Limb (tissue), 2 donors: ENCODE data around the gene PLA2G4A.

Experiments
- DNase-seq, 2 donors: peaks; one replicate each; pipeline ENCODE4 v3.0.0-alpha.2; 2016; ENCODE audit errors: extremely low spot score in 2 of 2

PLA2G4A gene

DNA sequence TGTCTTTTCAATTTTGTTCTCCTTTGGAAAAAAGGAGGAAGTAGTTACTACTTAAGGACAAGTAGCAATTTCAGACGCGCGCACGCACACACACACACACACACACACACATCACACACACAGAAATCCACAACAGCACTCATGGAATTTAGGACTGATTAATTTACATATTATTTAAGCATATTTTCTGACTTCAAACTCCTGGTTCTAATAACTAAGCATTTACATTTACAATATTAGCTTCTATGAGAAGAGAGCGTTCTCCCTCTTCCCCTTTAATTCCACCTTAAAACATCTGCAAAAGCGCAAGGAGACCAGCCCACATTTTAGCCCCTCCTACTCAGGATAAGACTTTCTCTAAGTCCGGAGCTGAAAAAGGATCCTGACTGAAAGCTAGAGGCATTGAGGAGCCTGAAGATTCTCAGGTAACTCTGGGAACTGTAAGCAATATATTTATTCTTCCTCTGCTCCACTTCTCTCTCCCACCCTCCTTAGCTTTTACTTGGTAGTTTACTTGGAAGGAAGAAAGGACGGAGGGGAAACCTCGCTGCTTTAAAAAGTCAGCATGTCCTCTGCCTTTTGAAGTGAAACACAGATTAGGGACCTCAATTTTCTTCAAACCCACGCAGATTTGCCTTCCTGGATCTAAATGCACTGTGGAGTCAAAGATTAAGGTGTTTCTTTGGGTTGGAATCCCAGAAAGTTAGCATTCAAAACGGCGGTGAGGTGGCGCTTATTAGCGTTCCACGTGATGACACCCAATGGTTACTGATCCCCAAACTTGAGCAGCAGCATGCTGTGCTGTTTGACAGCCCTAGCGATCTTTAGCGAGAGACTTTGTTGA, at the start of gene PLA2G4A:
Gene PLA2G4A, plus strand, starts transcription at position 339 of the 844 bp plus-strand sequence. CDS start 25,406 bp downstream, outside the sequence.
- DNase-seq, result peak; percentile 45 to 78

DNA sequence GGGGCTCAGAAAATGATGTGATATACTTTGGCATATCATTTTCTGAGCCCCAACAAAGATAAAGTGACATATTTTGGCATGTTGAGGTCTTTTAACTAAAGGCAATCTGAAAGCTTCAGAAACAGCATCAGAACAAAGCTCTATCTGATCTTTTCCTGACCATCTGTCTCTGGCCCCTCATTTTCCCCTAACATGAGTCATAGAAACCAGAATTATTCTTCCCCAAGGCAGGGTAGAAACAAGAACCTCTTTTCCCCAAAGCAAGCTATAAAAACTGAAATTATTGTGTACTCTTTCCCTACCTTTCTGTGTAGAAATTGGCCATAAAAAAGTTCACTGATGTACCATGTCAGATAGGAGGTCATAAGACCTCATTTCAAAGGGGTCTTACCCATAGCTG, 48.7 kb upstream of the PLA2G4A start:
- DNase-seq, result no peak

DNA sequence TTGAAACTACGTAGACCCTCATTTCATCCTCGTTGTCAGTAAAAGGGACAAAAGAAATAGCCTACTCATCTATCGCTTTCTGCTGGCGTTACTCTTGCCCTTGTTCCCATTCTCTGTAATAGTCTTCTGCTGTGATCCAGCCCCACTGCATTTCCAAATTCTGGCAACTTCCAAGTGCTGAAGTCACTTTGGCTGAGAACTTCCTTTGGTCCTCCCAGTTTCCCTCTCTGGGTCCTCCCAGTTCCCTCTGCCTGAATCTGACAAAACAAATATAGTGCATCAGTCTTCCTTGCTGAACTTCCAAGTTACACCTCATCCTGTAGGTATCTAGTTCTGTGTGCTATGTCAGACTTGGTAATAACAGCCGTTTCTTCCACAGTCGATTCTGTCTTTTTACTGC, 47.0 kb upstream of the PLA2G4A start:
- no peak for DNase-seq

DNA sequence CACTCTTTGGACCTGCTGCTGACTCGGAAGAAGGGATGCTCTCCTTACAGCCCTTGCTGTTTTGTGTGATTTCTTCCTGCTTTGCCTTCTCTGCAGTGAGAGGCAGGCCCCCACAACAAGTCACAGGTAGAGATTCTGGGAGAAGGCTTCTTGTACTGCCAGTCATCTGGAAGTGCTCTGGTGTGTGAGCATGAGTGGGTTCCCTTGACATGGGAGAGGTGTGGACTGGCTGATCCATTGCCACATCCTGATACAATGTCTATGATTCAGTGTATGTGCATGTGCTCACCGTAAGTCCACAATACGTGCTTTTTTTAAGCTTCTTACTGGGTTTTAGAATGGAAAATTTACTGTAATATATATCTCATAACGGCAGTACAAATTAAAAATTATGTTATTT, 46.0 kb upstream of the PLA2G4A start:
- DNase-seq, result no peak

DNA sequence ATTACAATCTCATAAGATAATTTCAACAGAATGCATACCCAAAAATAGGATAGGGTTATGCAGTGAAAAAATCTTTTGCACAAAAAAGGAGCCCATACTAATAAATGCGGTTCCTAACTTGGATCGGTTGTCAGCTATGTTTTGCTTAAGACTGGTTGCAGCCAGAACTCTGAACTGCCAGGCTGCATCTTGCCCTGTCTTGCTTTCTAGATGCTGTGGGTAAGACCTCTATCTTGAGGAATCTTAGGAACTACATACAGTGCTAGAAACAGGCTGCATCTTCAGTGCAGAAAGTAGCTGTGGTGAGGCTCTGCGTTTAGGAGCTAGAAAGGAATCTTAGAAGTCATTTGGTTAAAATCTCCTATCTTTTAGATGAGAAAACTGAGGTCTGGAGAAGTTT, 45.6 kb upstream of the PLA2G4A start:
- DNase-seq, result no peak

DNA sequence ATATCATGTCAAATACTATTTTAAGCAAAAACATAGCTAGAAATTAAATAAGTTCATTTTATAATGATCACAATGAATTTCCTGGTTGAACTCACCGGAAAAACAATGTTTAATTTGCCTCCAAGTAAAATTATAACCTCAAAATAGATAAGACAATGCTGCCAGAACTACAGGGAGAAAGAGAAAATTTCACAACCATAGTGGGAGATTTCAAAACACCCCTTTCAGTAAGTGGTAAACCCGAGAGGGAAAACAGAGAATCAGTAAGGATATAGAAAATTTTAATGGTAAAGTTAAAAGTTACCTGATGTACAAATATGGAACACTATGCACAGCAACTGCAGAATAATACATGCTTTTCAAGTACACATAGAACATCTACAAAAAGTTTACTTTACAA, 43.2 kb upstream of the PLA2G4A start:
- no peak for DNase-seq

DNA sequence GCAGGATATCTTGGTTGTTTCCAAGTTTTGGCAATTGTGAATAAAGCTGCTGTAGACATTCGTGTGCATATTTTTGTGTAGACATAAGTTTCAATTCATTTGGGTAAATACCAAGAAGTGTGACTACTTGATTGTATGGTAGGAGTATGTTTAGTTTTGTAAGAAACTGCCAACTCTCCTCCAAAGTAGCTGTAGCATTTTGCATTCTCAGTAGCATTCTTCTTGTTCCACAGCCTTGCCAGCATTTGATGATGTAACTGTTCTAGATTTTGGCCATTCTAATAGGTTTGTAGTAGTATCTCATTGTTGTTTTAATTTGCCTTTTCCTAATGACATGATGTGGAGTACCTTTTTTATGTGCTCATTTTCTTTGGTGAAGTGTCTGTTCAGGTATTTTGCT, 38.6 kb upstream of the PLA2G4A start:
- DNase-seq, result no peak

DNA sequence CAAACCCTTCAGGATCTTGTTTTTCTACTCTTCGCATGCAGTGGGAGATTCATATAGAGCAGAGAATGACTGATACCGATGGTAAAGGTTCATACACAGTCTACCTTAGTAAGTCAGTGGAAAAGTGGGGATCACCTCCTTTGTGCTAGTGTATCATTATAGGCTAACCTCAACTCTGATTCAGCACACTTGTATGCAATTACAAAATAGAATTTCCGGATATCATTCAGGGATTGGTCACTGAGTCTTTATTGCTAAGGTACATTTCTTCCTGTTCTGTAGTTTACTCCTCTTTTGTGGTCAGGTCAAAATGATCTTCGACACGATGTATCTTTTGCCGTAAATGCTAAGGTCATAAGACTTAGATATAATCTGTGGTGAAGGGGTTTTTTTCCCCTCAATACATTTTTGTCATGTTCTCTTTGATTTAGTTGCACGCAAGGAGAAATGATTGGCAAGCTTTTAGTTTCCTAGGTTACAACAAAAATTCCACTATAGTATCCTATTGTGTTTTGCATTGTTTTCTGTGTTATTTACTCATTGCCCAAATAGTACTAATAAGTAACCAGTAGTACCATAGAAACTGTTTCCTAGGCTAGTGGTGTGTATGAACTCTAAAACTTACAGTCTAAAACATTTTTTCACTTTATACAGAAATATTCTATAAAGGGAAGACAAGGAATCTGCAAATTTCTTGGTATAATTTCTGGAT, 35.7 kb upstream of the PLA2G4A start:
- no peak for DNase-seq

DNA sequence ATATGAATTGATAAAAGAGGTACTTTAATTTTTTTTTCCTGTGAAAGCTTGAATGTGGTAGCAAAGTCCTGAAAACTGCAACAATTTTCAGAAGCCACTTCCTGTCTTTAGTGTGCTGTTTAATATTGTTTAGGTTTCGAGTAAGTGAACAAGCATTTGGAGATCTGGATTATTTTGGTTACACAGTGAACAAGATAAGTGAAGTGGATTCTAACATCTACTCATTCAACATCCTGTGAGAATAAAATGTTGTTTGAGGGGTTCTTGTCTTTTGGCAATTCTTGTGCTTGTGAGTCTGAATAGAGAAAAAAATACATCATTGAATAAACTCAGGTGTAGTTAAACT, 35.2 kb upstream of the PLA2G4A start:
- DNase-seq, result no peak

DNA sequence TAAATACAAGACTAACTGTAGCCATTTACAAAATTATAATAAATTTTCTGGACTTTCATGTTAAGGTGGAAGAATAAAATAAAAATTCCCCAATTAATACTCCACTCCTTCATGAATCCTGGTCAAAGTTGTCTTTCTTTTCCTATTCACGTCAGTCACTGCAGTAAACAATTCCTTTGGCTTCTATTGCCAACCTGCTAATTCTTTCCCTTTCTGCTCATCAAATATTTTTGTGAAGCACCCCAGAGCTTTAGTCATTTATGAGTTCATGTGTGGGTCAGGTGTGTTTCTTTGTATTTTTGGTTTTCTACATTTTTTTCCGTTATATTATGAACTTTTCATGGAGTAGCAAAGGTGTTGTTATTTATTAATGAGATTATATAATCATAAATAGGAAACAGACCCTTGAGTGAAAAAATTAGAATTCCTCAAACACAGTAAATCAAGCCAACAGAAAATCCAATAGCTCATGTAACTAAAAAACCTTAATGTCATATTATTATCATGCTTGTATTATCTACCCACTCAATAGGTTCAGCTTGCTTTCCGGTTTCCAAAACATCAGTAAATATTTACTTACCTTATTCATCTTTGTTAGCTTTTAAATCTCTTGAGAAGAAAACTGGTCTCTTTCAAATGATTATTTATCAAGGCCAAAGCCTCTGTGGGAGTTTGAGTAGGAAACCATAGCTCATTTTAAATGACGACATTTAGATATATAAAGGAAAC, 29.6 kb upstream of the PLA2G4A start:
- DNase-seq, result no peak

DNA sequence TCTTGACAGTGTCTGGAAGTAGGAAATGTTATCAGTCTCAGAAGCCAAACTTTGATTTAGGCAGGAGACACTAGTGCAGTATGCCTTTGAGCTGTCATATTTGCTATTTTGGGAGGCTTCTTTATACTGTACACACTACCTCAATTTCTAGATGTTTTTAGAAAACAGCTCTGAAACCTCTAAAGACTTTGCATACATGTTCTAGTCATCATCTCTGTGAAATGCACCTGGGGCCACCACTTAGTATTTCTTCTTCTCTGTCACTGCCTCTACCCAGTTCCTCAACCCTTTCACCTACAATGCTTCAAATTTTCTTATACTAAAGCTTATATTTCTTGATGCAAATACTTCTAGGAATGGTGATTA, 29.1 kb upstream of the PLA2G4A start:
- DNase-seq, result no peak

DNA sequence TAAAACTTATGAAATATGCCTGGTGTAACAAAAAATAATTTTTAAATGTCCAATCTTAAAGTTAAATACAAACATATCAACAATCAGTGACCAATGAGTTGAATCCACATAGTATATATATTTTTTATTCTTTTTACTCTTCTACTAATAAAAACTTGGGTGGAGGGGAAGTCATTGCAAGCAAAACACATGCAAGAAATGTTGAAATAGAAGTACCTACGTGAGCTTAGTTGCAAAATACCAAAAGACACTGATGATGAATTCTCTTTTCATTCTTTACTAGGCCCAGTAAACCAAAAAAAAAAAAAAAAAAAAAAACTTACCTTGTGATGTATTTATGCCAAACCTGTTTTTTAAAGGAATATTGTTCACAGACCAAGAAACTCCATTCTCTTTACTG, 26.4 kb upstream of the PLA2G4A start:
- DNase-seq, result no peak

DNA sequence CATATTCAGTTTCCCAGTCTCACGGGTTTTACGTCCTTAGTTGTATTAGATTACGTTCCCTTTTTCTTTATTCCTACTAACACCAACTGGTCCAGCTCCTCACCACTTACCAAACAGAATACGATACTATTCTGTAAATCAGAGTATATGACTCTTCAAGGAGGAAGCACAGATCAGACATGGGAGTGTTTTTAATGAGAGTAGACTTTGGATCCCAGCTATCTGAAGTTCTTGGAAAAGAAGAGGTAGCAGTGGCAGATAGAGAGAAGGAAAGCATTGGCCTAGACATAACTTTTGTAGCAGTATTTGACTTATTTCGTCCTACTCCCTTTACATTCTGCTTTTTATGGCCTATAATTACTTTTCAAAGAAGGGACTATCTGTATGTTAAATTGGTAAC, 24.1 kb upstream of the PLA2G4A start:
- no peak for DNase-seq

DNA sequence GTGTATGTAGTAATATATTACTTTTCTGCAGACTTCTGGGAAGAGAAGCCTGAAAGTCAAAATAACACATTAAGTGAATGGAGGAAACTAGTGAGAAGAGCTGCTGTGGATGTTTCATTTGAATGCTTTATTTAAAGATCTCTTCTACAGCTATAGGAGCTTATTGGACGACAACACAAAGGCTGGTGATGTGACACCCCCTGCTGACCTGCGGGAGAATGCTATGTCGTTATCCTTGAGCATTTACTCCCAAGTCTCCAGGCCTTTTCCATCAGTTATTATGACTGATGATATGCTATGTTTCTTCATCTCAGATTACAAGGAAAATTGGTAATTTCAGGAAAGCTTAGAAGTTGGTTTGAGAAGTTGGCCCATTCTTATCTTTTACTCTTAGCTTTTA, 22.3 kb upstream of the PLA2G4A start:
- no peak for DNase-seq

DNA sequence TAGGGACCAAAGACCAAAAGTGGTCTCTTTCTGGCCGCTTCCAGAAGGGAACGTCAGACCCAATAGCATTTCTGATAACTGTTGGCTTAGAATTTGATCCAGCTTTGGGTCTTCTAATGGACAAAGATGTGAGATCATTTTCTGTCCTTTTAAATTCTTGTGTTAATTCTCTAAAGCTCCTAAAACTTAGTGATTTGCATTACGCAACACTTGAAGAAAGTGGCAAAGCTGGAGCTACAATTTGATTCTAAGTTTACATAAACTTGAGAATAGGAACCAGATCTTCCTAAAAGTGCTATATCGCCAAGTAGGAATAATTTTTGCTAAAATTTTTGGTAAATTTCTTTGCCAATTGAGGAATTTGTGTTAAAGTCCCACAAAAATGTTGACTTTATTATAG, 21.6 kb upstream of the PLA2G4A start:
- DNase-seq, result no peak

DNA sequence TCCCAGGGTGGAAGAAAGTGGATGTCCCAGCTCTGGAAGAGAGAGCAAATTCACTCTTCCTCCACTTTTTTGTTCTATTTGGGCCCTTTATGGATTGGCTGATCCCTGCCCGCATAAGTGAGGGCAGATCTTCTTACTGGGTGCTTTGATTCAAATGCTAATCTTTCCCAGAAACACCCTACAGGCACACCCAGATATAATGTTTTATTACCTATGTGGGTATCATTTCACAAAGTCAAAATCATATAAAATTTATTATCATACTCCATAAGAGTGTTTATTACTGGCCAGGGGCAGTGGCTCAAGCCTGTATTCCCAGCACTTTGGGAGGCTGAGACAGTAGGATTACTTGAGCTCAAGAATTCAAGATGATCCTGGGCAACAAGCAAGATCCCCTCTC, 16.9 kb upstream of the PLA2G4A start:
- DNase-seq, result no peak

DNA sequence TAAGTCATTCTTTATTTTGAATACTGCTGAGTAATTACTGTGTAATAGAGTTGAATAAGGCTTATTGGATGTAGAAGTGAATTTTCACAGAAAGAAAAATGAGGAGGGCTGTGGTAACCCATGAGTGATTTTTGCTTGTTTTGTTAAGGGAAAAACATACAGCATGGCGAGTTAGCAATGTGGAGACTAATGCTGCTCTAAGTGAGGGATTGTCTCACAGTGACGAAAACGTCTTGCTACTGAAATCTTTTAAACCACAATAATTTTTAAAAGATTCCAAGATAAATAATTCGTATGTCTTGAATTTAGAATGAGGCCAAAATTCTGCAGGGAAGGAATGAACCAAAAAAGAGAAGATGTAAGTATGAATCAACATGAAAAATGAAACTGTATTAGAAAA, 16.2 kb upstream of the PLA2G4A start:
- no peak for DNase-seq

DNA sequence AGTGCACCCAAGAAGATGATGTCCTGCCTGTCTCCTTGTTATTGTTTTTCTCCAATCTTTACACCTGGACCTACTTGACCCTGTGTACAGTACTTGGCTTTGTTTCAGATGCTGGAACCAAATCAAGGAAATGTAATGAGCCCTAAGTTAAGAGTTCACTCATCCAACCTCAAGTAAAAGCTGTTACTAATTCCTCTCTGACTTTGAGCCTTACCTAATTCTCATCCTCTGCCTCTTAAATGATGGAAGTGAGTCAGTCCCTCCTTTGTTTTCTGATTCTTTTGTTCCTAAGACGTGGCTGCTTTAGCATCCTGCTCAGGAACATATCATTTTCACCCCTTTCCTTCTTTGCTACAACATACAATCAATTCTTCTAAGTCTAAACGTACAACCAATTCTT, 15.3 kb upstream of the PLA2G4A start:
- DNase-seq, result no peak

DNA sequence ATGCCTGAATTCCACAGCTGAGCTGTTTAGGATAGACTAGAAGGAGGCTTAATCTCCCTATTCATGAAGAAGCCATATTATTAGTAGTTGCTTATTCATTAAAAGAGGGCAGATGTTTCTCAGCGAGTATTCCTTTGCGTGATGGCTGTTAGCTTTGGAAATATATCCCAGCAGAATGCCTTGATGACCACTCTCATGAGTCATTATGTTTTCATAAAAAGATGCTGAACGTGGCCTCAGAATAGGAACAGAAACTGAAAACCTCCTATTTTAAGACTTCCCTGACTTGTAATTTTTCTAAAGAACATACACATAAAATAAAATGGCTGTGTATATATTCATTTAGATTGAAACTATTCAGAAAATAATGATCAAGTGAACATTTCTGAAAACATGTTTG, 9.6 kb upstream of the PLA2G4A start:
- no peak for DNase-seq

DNA sequence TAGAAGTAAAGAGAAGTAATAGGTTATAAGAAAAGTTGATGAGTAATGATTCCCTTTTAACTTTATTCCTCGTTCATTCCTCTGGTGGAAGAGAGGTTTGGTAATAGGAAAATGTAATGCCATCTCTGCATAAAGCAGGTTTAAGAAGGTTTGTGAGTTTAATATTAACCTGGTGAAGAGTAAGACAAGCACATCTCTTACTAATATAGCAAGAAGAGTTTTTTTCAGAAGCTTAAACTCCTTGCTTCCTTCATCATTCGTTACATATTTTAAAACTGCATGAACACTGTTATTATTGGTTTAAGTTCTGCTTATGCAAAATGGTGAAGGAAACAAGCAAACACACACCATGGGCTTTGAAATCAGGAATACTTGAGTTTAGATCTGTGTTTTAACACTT, 9.2 kb upstream of the PLA2G4A start:
- no peak for DNase-seq

DNA sequence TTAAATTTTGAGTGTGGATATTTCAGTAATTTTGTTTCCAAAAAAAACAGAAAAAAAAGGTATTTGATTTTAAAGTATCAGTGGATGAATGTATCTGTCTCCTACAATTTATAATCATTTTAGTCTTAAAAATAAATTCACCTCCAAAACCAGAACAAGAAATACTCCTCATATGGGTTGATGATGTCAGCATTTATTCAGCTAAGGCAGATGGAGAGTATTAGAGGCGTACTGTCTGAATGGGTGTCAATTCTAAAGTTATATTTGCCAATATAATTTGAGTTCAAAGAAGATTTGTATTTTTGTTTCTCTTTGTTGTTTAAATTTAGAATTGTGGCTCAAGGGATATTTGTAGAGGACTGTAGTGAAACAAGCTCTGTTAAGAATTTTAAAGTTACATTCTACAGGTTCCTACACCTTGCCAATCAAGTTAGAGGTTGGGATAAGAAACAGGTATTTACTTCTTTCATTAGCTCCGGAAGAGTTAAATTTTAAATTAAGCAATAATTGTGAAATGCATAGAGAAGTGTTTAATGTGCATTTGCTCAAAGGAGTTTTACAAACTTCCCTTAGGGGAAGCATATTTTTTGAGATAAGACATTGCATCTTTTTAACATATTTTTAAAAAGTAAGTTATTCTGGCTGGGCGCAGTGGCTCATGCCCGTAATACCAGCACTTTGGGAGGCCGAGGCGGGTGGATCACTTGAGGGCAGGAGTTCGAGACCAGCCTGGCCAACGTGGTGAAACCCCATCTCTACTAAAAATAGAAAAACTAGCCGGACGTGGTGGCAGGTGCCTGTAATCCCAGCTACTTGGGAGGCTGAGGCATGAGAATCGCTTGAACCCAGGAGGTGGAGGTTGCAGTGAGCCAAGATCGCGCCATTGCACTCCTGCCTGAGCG, 1.2 kb downstream of the PLA2G4A start:
- DNase-seq, result no peak

DNA sequence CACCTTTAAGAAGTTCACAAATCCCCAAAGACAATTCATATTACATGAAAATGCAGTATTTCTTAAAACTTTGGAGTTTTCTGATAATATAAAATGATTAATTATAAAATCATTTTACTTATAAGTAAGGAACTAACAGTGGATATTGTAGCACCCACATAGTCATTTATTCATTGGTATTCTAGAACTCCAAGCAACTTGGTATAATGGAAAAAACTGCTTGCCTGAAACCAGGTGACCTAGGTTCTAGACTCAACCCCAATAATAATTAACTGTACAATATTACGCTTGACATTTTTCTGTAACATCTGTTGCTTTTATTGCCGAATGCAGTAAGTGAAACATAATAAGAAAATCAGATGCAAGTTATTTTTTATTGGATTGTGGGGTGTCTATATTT, 2.4 kb downstream of the PLA2G4A start:
- no peak for DNase-seq
